ENCODE measurements around the gene NTN3. TPM values are rescaled to one million over a fixed set of nuclear protein-coding genes. Genes with fewer than 3 reads are reported as not detected.

The NTN3 gene
- total RNA-seq, 1 donor from 2014 or later = 4.8 TPM

- Mint-ChIP-seq H3K27ac (ENCODE audit: unreplicated experiment) (no peak overlapping the region), H3K4me3 (peak overlapping the region; percentile 23), H3K9me3 (no peaks in the 10 kb centered on the region), H3K36me3 (ENCODE audit: low read depth) (no peaks in the 10 kb centered on the region), H3K27me3 (ENCODE audit: low read depth) (peaks cover 8% of the 10 kb centered on the region), H3K4me1 (peaks cover 29% of the 10 kb centered on the region)
- no peak for DNase-seq (ENCODE audit: low read depth, low spot score)
- TF ChIP-seq CTCF (conservative IDR thresholded peaks at IDR 0.05) = no peak
These were observed 9.9 kb downstream of the NTN3 start for GRCh38 chr16:2480948-2481347.

- no peak for TF ChIP-seq CTCF (conservative IDR thresholded peaks at IDR 0.05)
- Mint-ChIP-seq H3K36me3 (ENCODE audit: low read depth) (no peaks in the 10 kb centered on the region), H3K4me3 (no peak overlapping the region), H3K27ac (ENCODE audit: unreplicated experiment) (no peak overlapping the region), H3K9me3 (no peaks in the 10 kb centered on the region), H3K27me3 (ENCODE audit: low read depth) (peaks cover 2% of the 10 kb centered on the region), H3K4me1 (peaks cover 25% of the 10 kb centered on the region)
- DNase-seq (ENCODE audit: low read depth, low spot score) = no peak
These were observed 10.6 kb downstream of the NTN3 start for GRCh38 chr16:2481676-2482075.

GRCh38 chr16:2482249-2482648 is 11.2 kb downstream of the NTN3 start:
- no peaks in the 10 kb centered on the region for H3K36me3 Mint-ChIP-seq (ENCODE audit: low read depth)
- peaks cover 23% of the 10 kb centered on the region for H3K4me1 Mint-ChIP-seq
- no peak for DNase-seq (ENCODE audit: low read depth, low spot score)
- no peak for TF ChIP-seq CTCF (conservative IDR thresholded peaks at IDR 0.05)
- no peak overlapping the region for H3K4me3 Mint-ChIP-seq
- no peaks in the 10 kb centered on the region for H3K9me3 Mint-ChIP-seq
- no peaks in the 10 kb centered on the region for H3K27me3 Mint-ChIP-seq (ENCODE audit: low read depth)
- no peak overlapping the region for H3K27ac Mint-ChIP-seq (ENCODE audit: unreplicated experiment)

GRCh38 chr16:2482708-2483534 is 11.8 kb downstream of the NTN3 start:
- Mint-ChIP-seq H3K27ac (ENCODE audit: unreplicated experiment) (no peak overlapping the region), H3K9me3 (no peaks in the 10 kb centered on the region), H3K36me3 (ENCODE audit: low read depth) (no peaks in the 10 kb centered on the region), H3K27me3 (ENCODE audit: low read depth) (no peaks in the 10 kb centered on the region), H3K4me1 (peaks cover 23% of the 10 kb centered on the region), H3K4me3 (no peak overlapping the region)
- no peak for DNase-seq (ENCODE audit: low read depth, low spot score)
- TF ChIP-seq CTCF (conservative IDR thresholded peaks at IDR 0.05) = no peak

GRCh38 chr16:2483939-2484897 is 13.1 kb downstream of the NTN3 start:
- TF ChIP-seq CTCF (conservative IDR thresholded peaks at IDR 0.05) = no peak
- no peak overlapping the region for H3K4me3 Mint-ChIP-seq

More at GRCh38 chr16:2483939-2484897, 13.1 kb downstream of the NTN3 start:
- Mint-ChIP-seq H3K27ac (ENCODE audit: unreplicated experiment) (no peak overlapping the region), H3K36me3 (ENCODE audit: low read depth) (no peaks in the 10 kb centered on the region), H3K4me1 (peaks cover 23% of the 10 kb centered on the region), H3K9me3 (no peaks in the 10 kb centered on the region), H3K27me3 (ENCODE audit: low read depth) (no peaks in the 10 kb centered on the region)
- no peak for DNase-seq (ENCODE audit: low read depth, low spot score)

All from neural crest cell (in vitro differentiated cells).